Measurements from ENCODE around the gene TNF. TPM values are rescaled to one million over a fixed set of nuclear protein-coding genes. Genes with fewer than 3 reads are reported as not detected.

The TNF gene
- total and polyA plus RNA-seq, 2 of the 13 experiments (the other 11 are each of a cell fraction or from before 2014, with no cell fraction given) = not detected

- TF ChIP-seq, protein P1, sequence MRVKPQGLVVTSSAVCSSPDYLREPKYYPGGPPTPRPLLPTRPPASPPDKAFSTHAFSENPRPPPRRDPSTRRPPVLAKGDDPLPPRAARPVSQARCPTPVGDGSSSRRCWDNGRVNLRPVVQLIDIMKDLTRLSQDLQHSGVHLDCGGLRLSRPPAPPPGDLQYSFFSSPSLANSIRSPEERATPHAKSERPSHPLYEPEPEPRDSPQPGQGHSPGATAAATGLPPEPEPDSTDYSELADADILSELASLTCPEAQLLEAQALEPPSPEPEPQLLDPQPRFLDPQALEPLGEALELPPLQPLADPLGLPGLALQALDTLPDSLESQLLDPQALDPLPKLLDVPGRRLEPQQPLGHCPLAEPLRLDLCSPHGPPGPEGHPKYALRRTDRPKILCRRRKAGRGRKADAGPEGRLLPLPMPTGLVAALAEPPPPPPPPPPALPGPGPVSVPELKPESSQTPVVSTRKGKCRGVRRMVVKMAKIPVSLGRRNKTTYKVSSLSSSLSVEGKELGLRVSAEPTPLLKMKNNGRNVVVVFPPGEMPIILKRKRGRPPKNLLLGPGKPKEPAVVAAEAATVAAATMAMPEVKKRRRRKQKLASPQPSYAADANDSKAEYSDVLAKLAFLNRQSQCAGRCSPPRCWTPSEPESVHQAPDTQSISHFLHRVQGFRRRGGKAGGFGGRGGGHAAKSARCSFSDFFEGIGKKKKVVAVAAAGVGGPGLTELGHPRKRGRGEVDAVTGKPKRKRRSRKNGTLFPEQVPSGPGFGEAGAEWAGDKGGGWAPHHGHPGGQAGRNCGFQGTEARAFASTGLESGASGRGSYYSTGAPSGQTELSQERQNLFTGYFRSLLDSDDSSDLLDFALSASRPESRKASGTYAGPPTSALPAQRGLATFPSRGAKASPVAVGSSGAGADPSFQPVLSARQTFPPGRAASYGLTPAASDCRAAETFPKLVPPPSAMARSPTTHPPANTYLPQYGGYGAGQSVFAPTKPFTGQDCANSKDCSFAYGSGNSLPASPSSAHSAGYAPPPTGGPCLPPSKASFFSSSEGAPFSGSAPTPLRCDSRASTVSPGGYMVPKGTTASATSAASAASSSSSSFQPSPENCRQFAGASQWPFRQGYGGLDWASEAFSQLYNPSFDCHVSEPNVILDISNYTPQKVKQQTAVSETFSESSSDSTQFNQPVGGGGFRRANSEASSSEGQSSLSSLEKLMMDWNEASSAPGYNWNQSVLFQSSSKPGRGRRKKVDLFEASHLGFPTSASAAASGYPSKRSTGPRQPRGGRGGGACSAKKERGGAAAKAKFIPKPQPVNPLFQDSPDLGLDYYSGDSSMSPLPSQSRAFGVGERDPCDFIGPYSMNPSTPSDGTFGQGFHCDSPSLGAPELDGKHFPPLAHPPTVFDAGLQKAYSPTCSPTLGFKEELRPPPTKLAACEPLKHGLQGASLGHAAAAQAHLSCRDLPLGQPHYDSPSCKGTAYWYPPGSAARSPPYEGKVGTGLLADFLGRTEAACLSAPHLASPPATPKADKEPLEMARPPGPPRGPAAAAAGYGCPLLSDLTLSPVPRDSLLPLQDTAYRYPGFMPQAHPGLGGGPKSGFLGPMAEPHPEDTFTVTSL (CRISPR knock-in tag; IDR thresholded peaks at IDR 0.05; ENCODE audit: borderline replicate concordance) = peak; percentile 63; the same call in 1 of the 2 replicates
- TF ChIP-seq ZNF564 (CRISPR knock-in tag; IDR thresholded peaks at IDR 0.05) = peak; percentile 96
- peak; percentile 92; the same call in 1 of the 2 replicates for TF ChIP-seq ZNF20 (CRISPR knock-in tag; IDR thresholded peaks at IDR 0.05)
- no peak for TF ChIP-seq ZNF530 (CRISPR knock-in tag; IDR thresholded peaks at IDR 0.05; ENCODE audit: low read depth)
- TF ChIP-seq, protein P2, sequence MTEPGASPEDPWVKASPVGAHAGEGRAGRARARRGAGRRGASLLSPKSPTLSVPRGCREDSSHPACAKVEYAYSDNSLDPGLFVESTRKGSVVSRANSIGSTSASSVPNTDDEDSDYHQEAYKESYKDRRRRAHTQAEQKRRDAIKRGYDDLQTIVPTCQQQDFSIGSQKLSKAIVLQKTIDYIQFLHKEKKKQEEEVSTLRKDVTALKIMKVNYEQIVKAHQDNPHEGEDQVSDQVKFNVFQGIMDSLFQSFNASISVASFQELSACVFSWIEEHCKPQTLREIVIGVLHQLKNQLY (CRISPR knock-in tag; IDR thresholded peaks at IDR 0.05) = 0 out of 2 replicates have a peak, but pooled peaks have one; percentile 44
- TF ChIP-seq, protein P3, sequence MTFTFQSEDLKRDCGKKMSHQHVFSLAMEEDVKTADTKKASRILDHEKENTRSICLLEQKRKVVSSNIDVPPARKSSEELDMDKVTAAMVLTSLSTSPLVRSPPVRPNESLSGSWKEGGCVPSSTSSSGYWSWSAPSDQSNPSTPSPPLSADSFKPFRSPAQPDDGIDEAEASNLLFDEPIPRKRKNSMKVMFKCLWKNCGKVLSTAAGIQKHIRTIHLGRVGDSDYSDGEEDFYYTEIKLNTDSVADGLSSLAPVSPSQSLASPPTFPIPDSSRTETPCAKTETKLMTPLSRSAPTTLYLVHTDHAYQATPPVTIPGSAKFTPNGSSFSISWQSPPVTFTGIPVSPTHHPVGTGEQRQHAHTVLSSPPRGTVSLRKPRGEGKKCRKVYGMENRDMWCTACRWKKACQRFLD (CRISPR knock-in tag; IDR thresholded peaks at IDR 0.05; ENCODE audit: borderline replicate concordance) = peak; percentile 49; the same call in 1 of the 2 replicates
- no peak for TF ChIP-seq SMARCC2 (IDR thresholded peaks at IDR 0.05)
- peak; percentile 93 for TF ChIP-seq KLF11 (CRISPR knock-in tag; IDR thresholded peaks at IDR 0.05)
- TF ChIP-seq SP5 (CRISPR knock-in tag; IDR thresholded peaks at IDR 0.05; ENCODE audit: borderline replicate concordance, low read depth) = peak; percentile 44; the same call in 1 of the 2 replicates
- TF ChIP-seq, protein P4, sequence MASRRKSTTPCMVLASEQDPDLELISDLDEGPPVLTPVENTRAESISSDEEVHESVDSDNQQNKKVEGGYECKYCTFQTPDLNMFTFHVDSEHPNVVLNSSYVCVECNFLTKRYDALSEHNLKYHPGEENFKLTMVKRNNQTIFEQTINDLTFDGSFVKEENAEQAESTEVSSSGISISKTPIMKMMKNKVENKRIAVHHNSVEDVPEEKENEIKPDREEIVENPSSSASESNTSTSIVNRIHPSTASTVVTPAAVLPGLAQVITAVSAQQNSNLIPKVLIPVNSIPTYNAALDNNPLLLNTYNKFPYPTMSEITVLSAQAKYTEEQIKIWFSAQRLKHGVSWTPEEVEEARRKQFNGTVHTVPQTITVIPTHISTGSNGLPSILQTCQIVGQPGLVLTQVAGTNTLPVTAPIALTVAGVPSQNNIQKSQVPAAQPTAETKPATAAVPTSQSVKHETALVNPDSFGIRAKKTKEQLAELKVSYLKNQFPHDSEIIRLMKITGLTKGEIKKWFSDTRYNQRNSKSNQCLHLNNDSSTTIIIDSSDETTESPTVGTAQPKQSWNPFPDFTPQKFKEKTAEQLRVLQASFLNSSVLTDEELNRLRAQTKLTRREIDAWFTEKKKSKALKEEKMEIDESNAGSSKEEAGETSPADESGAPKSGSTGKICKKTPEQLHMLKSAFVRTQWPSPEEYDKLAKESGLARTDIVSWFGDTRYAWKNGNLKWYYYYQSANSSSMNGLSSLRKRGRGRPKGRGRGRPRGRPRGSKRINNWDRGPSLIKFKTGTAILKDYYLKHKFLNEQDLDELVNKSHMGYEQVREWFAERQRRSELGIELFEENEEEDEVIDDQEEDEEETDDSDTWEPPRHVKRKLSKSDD (CRISPR knock-in tag; IDR thresholded peaks at IDR 0.05; ENCODE audit: low read depth) = peak; percentile 67; the same call in 1 of the 2 replicates
- TF ChIP-seq NR0B2 (CRISPR knock-in tag; IDR thresholded peaks at IDR 0.05) = peak; percentile 95
- no peak for TF ChIP-seq SP140L (CRISPR knock-in tag; IDR thresholded peaks at IDR 0.05; ENCODE audit: borderline replicate concordance)
- TF ChIP-seq SOX6 (IDR thresholded peaks at IDR 0.05) = no peak
- TF ChIP-seq SOX6 (CRISPR knock-in tag; IDR thresholded peaks at IDR 0.05) = peak; percentile 77
- TF ChIP-seq MIER2 (CRISPR knock-in tag; IDR thresholded peaks at IDR 0.05) = peak; percentile 68
- 0 out of 2 replicates have a peak, but pooled peaks have one; percentile 8 for TF ChIP-seq JUND (CRISPR knock-in tag; IDR thresholded peaks at IDR 0.05)
- TF ChIP-seq TARDBP (CRISPR knock-in tag; IDR thresholded peaks at IDR 0.05) = peak; percentile 58
- TF ChIP-seq ZNF501 (CRISPR knock-in tag; IDR thresholded peaks at IDR 0.05) = peak; percentile 82
- peak; percentile 95 for TF ChIP-seq ELF3 (CRISPR knock-in tag; IDR thresholded peaks at IDR 0.05)
These were observed 33.5 kb upstream of the TNF start, which contains the start of gene DDX39B (continued) for GRCh38 chr6:31541658-31542521.
